HG02852 (cell line): ENCODE results near the gene EXOC4.
"Not testable (repeated sequence)": the region's sequence is repeated elsewhere in the genome, so short reads cannot be mapped to it uniquely, and the experiment has no call there.

ENCODE experiments used
- ATAC-seq: cut with Tn5 transposase; IDR thresholded peaks from one replicate; pipeline ENCODE4 v1.9.1; 2021; ENCODE audit warnings: mild to moderate bottlenecking, moderate library complexity; ENCODE audit not compliant: unreplicated experiment

The EXOC4 gene

GRCh38 chr7:133313575-133313974, 60.7 kb downstream of the EXOC4 start:
- ATAC-seq: no peak

DNA sequence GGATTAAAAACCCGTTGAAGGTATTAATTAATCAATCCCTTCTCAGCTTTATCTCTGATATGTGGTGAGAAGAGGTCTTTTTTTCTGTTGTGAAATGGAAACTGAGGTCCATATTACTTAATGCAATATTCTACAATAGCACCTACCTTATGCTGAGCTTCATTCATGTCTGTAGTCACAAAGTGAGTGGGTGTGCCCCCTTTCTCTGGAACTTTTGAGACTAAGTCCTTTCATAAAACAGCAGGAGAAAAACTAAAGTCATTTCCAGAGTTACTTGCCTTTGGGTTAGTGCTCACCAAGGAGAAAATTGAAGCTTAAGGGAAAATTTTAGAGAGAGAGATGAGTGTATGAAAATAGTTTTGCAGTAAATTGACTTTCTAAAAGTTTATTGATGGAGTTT, 61.2 kb downstream of the EXOC4 start:
- no peak for ATAC-seq

DNA sequence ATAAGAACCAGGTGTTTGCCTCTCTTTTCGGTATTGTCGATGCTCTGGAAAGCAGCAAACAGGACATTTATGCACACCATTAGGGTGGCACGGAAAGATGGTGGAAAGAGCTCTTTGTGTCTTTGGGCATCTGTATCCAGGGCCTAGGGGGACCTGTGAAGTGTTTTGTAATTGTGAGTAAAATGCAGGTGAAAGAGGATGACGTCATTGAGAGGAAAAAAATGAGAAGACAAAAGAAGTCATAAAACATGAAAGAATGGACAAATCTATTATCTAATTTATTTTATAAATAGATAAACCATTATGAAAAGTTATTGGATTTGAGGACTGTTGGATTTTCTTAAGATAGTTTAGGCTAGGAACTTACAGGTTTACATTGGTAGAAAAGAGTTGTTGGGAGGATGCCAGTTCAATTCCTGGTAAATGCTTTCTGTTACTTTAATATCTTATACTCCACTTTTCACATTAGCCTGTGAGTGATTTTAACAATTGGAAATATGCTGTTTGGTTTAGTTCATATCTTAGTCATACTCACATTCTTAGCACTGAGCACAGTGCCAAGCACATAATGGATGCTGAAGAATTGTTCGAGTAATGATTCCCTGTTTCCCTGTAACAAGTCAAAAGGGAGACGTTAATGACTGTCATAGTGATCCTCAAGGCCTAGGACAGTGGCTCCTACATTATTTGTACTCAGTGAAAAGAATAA, 62.6 kb downstream of the EXOC4 start:
- ATAC-seq: no peak

- ATAC-seq: no peak
These were observed 67.0 kb downstream of the EXOC4 start for GRCh38 chr7:133319842-133320241.

- no peak for ATAC-seq
These were observed 68.0 kb downstream of the EXOC4 start for GRCh38 chr7:133320891-133321290.

DNA sequence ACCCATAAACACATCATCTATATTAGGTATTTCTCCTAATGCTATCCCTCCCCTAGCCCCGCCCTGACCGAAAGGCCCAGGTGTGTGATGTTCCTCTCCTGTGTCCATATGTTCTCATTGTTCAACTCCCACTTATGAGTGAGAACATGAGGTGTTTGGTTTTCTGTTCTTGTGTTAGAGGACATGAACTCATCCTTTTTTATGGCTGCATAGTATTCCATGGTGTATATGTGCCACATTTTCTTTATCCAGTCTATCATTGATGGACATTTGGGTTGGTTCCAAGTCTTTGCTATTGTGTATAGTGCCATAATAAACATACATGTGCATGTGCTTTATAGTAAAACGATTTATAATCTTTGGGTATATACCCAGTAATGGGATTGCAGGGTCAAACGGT, 68.5 kb downstream of the EXOC4 start:
- not testable (repeated sequence) for ATAC-seq

DNA sequence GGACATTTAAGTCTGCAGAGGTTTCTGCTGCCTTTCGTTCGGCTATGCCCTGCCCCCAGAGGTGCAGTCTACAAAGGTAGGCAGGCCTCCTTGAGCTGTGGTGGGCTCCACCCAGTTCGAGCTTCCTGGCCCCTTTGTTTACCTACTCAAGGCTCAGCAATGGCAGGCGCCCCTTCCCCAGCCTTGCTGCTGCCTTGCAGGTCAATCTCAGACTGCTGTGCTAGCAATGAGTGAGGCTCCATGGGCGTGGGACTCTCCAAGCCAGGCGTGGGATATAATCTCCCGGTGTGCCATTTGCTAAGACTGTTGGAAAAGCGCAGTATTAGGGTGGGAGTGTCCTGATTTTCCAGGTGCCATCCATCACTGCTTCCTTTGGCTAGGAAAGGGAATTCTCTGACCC, 73.9 kb downstream of the EXOC4 start:
- not testable (repeated sequence) for ATAC-seq

DNA sequence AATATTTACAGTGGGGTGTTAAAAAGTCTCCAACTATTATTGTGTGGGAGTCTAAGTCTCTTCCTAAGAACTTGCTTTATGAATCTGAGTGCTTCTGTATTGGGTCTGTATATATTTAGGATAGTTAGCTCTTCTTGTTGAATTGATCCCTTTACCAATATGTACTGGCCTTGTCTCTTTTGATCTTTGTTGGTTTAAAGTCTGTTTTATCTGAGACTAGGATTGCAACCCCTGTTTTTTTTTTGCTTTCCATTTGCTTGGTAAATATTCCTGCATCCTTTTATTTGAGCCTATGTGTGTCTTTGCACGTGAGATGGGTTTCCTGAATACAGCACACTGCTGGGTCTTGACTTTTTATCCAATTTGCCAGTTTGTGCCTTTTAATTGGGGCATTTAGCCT, 75.1 kb downstream of the EXOC4 start:
- ATAC-seq: not testable (repeated sequence)

GRCh38 chr7:133330085-133330484, 77.2 kb downstream of the EXOC4 start:
- ATAC-seq: no peak

DNA sequence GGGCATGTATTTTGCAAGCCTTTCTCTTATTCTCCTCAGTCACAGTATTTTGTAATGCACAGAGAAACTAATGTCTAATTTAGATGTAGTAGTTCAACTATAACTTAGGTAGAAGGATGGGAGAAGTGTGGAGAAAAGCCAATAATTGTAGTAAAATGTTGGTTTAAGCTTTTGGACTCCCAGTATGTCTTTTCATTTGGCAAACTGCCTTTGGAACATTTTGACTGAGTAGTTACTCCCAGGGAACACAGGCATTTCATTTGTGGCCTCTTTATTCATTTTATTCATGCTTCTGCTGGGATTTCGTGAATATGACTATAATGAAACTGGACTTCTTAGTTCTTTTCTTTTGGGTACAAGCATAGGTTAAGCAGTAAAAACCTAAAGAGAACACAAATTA, 79.0 kb downstream of the EXOC4 start:
- ATAC-seq: no peak

GRCh38 chr7:133339772-133340171, 86.9 kb downstream of the EXOC4 start:
- ATAC-seq: no peak

- no peak for ATAC-seq
These were observed 91.4 kb downstream of the EXOC4 start for GRCh38 chr7:133344275-133344674.

- no peak for ATAC-seq
These were observed 93.0 kb downstream of the EXOC4 start for GRCh38 chr7:133345690-133346421.

DNA sequence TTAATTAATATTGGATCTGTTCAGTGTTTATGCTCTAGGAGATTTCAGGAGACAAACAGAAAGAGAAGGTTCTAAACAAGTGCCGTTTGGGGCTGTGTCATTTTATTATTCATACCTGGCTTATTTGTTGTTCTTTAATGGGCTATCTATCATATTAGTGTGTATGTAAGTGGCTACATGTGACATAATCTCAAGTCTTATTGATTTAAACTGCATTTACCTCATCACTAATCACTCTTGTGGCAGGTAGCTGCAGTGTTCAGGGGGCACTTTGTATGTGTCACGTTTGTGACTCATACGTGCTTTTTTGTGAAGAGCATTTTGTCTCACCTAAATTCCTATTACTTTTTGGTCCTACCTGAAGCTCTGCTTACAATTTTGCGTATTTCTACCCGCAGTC, 95.4 kb downstream of the EXOC4 start:
- no peak for ATAC-seq

GRCh38 chr7:133349101-133349500, 96.2 kb downstream of the EXOC4 start:
- no peak for ATAC-seq

- ATAC-seq: no peak
These were observed 99.6 kb downstream of the EXOC4 start for GRCh38 chr7:133352430-133352829.

GRCh38 chr7:133353775-133354174, 100.9 kb downstream of the EXOC4 start:
- ATAC-seq: no peak

DNA sequence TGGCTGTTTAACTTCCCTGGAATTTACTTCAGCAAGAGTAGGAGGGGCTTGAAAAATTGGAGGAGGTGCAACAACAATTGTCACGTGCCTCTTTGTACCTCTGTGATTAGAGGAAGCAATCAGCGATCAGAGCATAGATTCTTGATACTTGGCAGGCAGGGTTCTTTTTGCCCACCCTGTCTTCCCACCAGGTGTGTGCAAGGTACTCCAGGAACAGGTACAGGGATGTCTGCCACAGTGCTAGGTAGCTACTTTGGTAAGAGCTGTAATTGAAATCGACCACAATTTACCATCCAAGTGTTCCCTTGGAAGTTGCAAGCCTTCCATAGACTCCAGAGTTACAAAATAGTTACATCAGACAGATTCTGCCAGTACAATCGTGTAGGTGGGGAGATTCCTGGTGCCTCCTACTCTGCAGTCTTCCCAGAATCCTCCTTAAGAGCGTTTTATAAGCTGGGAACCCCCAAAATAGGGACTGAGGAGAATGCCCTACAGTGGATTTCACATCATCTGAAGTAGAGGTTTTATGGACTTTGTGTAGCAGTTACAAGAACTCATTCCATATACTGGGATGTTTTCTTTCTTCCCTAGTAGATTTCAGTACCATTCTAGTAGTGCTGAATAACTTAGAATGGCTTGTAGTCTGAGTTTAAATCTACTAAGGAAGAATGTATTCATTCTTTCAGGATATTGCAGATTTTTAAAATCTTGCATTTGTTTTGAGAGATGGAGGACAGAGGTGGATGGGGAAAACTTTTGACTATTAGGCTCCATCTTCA, 101.9 kb downstream of the EXOC4 start:
- ATAC-seq: no peak

DNA sequence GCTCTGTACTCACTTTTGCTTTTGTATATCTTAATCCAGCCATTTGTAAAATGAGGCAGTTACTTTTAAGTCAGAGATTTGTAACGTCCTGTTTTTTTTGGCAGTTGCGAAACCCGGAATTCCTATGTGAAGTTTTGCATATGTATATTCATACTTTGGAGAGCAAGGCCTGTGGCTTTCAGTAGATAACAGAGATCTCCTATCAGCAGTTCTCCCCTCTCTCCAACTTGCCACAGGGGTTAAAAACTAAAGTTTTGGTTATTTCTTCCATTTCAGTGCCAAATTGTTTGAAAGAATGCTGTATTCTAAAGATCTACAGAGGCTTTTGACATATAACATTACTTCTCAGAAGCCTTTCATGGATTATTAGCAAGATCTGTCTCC, 102.4 kb downstream of the EXOC4 start:
- ATAC-seq: no peak

GRCh38 chr7:133355822-133356221, 102.9 kb downstream of the EXOC4 start:
- no peak for ATAC-seq

DNA sequence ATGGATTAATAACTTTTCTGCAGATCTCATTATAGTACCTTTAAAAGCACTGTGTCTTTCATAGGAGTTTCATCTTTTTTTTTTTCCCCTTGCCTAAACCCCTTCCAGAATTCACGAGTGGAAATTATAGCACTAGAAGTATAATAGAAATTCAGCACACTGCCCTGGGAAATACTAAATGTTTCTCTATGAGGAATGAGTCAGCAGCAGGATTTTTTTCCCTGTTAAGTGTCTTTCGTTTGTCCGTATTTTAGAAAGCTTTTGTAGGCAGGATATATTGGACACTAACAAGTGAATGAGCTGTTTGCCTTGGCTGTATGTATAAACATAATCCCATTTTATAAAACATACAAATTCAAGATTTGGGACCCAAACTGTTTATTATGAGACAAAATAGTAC, 105.8 kb downstream of the EXOC4 start:
- ATAC-seq: no peak

- ATAC-seq: no peak
These were observed 106.6 kb downstream of the EXOC4 start for GRCh38 chr7:133359449-133359848.
